HG03520 (cell line): Measurements from ENCODE around the gene SLC25A41.

Source experiments
- ATAC-seq: cut with Tn5 transposase; IDR thresholded peaks from one replicate; pipeline ENCODE4 v1.9.1; 2021; ENCODE audit warnings: mild to moderate bottlenecking, moderate library complexity; ENCODE audit not compliant: unreplicated experiment

Gene SLC25A41

GRCh38 chr19:6376512-6377190 lies 56.9 kb downstream of the SLC25A41 start:
- ATAC-seq: no peak
